ENCODE data around the gene NOTCH3. TPM values are rescaled to one million over a fixed set of nuclear protein-coding genes. Genes with fewer than 3 reads are reported as not detected.

NOTCH3 gene
- total and polyA plus RNA-seq, 2 of the 8 experiments (the other 6 are each of a cell fraction or from before 2014, with no cell fraction given): 37.5 to 107 TPM

DNA sequence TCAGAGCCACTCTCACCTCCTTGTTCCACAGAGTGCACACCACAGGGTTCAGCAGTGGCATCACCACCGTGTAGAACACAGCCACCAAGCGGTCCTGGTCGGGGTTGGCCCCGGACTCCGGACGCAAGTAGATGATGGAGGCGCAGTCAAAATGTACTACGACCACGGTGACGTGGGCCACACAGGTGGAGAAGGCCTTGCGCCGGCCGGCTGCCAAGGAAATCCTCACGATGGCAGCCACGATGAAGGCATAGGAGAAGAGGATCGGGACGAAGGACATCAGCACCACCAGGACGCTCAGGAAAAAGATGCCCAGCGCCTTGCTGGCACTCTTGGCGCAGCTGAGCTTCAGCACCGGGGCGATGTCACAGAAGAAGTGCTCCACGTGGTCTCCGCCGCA is 59.7 kb downstream of the NOTCH3 start:
- Histone ChIP-seq H2AK5ac (ENCODE audit: low read depth, low read length) (no peak overlapping the region), H4K8ac (ENCODE audit: extremely low read depth, insufficient read depth, low read length) (peak overlapping the region; percentile 20; the same call in 1 of the 2 replicates), H3K14ac (ENCODE audit: insufficient read length) (no peak overlapping the region), H4K91ac (replicated peaks; ENCODE audit: insufficient read length, low read length) (no peak overlapping the region), H3K79me2 (ENCODE audit: control insufficient read depth in 1 of 2, insufficient read depth in 2 of 2, low read length in 2 of 2) (no peaks in the 10 kb centered on the region), H3K23ac (ENCODE audit: insufficient read length) (no peak overlapping the region), H3K27ac (ENCODE audit: low read depth, low read length) (no peak overlapping the region), H3K9ac (replicated peaks in 1 of 4; ENCODE audit: extremely low read depth in 1 of 4, low read depth in 3 of 4, low read length in 3 of 4) (no peak overlapping the region), H3K4ac (replicated peaks; ENCODE audit: insufficient read length, low read depth, low read length) (no peak overlapping the region), H2BK20ac (ENCODE audit: low read length) (no peak overlapping the region), H3K9me3 (ENCODE audit: insufficient read depth in 2 of 2, low read depth in 1 of 2, low read length in 1 of 2) (peaks cover 0 to 11% of the 10 kb centered on the region in 2 experiments; a peak in 2 of 4 replicates), H3K4me2 (ENCODE audit: insufficient read depth in 1 of 2, low read depth in 2 of 2, low read length in 2 of 2) (no peak overlapping the region), H3K79me1 (ENCODE audit: low read depth, low read length) (no peaks in the 10 kb centered on the region), H2BK120ac (replicated peaks; ENCODE audit: low read depth, low read length) (no peak overlapping the region), H2AFZ (ENCODE audit: low read length) (no peak overlapping the region), H2BK12ac (ENCODE audit: low read depth, low read length) (no peak overlapping the region), H3K18ac (ENCODE audit: extremely low read depth, low read length) (no peak overlapping the region), H3K56ac (replicated peaks; ENCODE audit: insufficient read length, low read depth, low read length) (no peak overlapping the region), H3K4me3 (ENCODE audit: extremely low read depth in 1 of 4, insufficient read depth in 2 of 4, low read depth in 3 of 4, low read length in 4 of 4) (no peak overlapping the region), H3K23me2 (ENCODE audit: low read depth, low read length) (no peaks in the 10 kb centered on the region; the same call in 1 of the 2 replicates), H2BK15ac (ENCODE audit: low read length) (no peak overlapping the region), H3K36me3 (ENCODE audit: control insufficient read depth in 2 of 4, insufficient read depth in 4 of 4, low read length in 3 of 4) (no peaks in the 10 kb centered on the region), H2BK5ac (ENCODE audit: low read depth, low read length) (no peak overlapping the region), H3K27me3 (replicated peaks in 1 of 4; ENCODE audit: control insufficient read depth in 3 of 4, extremely low read depth in 1 of 4, insufficient read depth in 3 of 4, low read length in 3 of 4) (no peaks in the 10 kb centered on the region; a peak in 1 of 7 replicates), H3K4me1 (replicated peaks in 1 of 4; ENCODE audit: control insufficient read depth in 3 of 4, insufficient read depth in 4 of 4, low read length in 3 of 4) (no peaks in the 10 kb centered on the region), H4K5ac (ENCODE audit: insufficient read length, low read depth, low read length) (no peak overlapping the region), H4K20me1 (replicated peaks in 1 of 2; ENCODE audit: control insufficient read depth in 1 of 2, insufficient read depth in 2 of 2, low read length in 2 of 2) (no peaks in the 10 kb centered on the region)
- WGBS, 2 experiments (ENCODE audit: extremely low coverage in 1 of 2, insufficient coverage in 1 of 2, insufficient read length in 1 of 2, insufficient replicate concordance in 2 of 2, low coverage in 1 of 2, low lambda C conversion rate in 2 of 2, missing lambda C conversion rate in 1 of 2): 90% methylated on average over 25 of the region's 25 CpGs; no CpG with 5 or more reads in 1 of the 2 experiments
- POLR2A ChIA-PET (ENCODE audit: partially characterized antibody): no interaction called here
- DNase-seq (ENCODE audit: low read depth in 1 of 2, low spot score in 2 of 2) (no peak), FAIRE-seq (no peak)
- CTCF ChIA-PET (ENCODE audit: partially characterized antibody): no interaction called here
- no peak for TF ChIP-seq EGR1 (IDR thresholded peaks at IDR 0.05; ENCODE audit: borderline replicate concordance, low read depth, low read length)
- TF ChIP-seq SIN3A (conservative IDR thresholded peaks at IDR 0.05 in 1 of 2, IDR thresholded peaks at IDR 0.05 in 1 of 2; ENCODE audit: low read depth in 1 of 2, low read length in 2 of 2): no peak
- no peak for TF ChIP-seq KDM5A (IDR thresholded peaks at IDR 0.05; ENCODE audit: low read length)
- no peak for TF ChIP-seq SP4 (IDR thresholded peaks at IDR 0.05; ENCODE audit: low read length)
- TF ChIP-seq BACH1 (IDR thresholded peaks at IDR 0.05; ENCODE audit: low read length): no peak
- TF ChIP-seq RNF2 (IDR thresholded peaks at IDR 0.05; ENCODE audit: borderline replicate concordance, low read depth, low read length, missing control alignments, poor library complexity, severe bottlenecking): no peak
- TF ChIP-seq, protein P1, sequence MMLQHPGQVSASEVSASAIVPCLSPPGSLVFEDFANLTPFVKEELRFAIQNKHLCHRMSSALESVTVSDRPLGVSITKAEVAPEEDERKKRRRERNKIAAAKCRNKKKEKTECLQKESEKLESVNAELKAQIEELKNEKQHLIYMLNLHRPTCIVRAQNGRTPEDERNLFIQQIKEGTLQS (IDR thresholded peaks at IDR 0.05; ENCODE audit: insufficient read depth, low read depth, low read length): no peak
- no peak for TF ChIP-seq SIRT6 (IDR thresholded peaks at IDR 0.05; ENCODE audit: low read length)
- no peak for TF ChIP-seq RXRA (IDR thresholded peaks at IDR 0.05; ENCODE audit: insufficient read depth, low read depth, low read length)
- no peak for TF ChIP-seq SIX5 (IDR thresholded peaks at IDR 0.05; ENCODE audit: low read depth, low read length)
- TF ChIP-seq, protein P2, sequence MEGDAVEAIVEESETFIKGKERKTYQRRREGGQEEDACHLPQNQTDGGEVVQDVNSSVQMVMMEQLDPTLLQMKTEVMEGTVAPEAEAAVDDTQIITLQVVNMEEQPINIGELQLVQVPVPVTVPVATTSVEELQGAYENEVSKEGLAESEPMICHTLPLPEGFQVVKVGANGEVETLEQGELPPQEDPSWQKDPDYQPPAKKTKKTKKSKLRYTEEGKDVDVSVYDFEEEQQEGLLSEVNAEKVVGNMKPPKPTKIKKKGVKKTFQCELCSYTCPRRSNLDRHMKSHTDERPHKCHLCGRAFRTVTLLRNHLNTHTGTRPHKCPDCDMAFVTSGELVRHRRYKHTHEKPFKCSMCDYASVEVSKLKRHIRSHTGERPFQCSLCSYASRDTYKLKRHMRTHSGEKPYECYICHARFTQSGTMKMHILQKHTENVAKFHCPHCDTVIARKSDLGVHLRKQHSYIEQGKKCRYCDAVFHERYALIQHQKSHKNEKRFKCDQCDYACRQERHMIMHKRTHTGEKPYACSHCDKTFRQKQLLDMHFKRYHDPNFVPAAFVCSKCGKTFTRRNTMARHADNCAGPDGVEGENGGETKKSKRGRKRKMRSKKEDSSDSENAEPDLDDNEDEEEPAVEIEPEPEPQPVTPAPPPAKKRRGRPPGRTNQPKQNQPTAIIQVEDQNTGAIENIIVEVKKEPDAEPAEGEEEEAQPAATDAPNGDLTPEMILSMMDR (IDR thresholded peaks at IDR 0.05; ENCODE audit: control extremely low read depth in 1 of 3, insufficient read depth in 1 of 3, low read depth in 1 of 3, low read length in 3 of 3): no peak

Data from H1 (cell line).